GM19238 (cell line): ENCODE results near the gene PCDHGA8.
A peak's percentile ranks its signal among the peaks of the same experiment; 100 is the strongest.
"Not testable (repeated sequence)": the region's sequence is repeated elsewhere in the genome, so short reads cannot be mapped to it uniquely, and the experiment has no call there.

Source experiments
- DNase-seq: peaks from one replicate; pipeline ENCODE4 v3.0.0; 2011; ENCODE audit warnings: low spot score; ENCODE audit not compliant: insufficient read length

PCDHGA8 gene

DNA sequence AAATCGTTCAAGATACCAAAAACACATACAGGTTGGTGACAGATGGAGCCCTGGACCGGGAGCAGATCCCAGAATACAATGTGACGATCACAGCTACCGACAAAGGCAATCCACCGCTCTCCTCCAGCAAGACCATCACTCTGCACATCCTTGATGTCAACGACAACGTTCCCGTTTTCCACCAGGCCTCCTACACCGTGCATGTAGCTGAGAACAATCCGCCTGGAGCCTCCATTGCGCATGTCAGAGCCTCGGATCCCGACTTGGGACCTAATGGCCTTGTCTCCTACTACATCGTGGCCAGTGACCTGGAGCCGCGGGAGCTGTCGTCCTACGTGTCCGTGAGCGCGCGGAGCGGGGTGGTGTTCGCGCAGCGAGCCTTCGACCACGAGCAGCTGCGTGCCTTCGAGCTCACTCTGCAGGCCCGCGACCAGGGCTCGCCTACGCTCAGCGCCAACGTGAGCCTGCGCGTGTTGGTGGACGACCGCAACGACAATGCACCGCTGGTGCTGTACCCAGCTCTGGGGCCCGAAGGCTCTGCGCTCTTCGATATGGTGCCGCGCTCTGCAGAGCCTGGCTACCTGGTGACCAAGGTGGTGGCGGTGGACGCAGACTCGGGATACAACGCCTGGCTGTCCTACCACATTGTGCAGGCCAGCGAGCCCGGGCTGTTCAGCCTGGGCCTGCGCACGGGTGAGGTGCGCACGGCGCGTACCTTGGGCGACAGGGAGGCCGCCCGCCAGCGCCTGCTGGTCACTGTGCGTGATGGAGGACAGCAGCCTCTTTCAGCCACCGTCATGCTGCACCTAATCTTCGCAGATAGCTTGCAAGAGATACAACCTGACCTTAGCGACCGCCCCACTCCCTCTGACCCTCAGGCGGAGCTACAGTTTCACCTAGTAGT, 20.6 kb upstream of the PCDHGA8 start:
- no peak for DNase-seq

DNA sequence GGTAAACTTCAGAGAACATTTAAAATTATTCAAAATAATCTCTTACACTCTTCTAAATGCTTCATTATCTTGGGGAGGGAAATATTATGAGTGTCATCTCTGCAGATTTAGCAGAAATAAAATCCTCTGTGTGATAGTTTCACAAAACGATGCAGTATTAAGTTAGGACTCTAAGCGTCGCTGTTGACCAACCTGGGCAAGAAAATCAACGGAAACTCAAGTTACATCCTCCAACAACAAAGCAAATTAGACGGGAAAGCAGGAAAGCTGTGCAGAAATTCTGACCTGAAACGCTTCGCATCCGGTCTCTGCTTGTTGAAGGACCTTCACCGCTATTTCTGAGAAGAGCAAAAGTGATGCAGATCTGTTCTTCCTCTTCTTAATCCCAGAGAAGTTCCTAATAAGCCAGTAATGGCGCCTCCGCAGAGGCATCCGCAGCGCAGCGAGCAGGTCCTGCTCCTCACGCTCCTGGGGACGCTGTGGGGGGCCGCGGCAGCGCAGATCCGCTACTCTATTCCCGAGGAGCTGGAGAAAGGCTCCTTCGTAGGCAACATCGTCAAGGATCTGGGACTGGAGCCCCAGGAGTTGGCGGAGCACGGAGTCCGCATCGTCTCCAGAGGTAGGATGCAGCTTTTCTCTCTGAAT, 18.6 kb upstream of the PCDHGA8 start, which contains the start of gene PCDHGA6:
Gene PCDHGA6 (plus strand): TSS at position 219 of the 645 bp plus-strand sequence. CDS start 193 bp downstream, at position 412.
- no peak for DNase-seq

DNA sequence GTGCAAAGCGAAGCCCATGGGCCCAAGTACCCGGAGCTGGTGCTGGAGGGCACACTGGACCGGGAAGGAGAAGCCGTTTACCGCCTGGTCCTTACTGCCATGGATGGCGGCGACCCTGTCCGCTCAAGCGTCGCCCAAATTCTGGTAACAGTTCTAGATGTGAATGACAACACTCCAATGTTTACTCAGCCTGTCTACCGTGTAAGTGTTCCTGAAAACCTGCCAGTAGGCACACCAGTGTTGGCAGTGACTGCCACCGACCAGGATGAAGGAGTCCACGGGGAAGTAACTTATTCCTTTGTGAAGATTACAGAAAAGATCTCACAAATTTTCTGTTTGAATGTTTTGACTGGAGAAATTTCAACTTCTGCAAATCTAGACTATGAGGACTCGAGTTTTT, 17.8 kb upstream of the PCDHGA8 start:
- DNase-seq = no peak

DNA sequence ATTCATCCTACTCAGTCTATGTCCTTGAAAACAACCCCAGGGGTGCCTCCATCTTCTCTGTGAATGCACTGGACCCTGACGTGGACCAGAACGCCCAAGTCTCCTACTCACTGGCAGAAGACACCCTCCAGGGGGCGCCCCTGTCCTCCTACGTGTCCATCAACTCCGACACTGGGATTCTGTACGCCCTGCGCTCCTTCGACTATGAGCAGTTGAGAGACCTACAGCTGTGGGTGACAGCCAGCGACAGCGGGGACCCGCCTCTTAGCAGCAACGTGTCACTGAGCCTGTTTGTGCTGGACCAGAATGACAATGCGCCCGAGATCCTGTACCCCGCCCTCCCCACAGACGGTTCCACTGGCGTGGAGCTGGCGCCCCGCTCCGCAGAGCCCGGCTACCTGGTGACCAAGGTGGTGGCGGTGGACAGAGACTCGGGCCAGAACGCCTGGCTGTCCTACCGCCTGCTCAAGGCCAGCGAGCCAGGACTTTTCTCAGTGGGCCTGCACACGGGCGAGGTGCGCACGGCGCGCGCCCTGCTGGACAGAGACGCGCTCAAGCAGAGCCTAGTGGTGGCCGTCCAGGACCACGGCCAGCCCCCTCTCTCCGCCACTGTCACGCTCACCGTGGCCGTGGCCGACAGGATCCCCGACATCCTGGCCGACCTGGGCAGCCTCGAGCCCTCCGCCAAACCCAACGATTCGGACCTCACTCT, 16.8 kb upstream of the PCDHGA8 start:
- not testable (repeated sequence) for DNase-seq

DNA sequence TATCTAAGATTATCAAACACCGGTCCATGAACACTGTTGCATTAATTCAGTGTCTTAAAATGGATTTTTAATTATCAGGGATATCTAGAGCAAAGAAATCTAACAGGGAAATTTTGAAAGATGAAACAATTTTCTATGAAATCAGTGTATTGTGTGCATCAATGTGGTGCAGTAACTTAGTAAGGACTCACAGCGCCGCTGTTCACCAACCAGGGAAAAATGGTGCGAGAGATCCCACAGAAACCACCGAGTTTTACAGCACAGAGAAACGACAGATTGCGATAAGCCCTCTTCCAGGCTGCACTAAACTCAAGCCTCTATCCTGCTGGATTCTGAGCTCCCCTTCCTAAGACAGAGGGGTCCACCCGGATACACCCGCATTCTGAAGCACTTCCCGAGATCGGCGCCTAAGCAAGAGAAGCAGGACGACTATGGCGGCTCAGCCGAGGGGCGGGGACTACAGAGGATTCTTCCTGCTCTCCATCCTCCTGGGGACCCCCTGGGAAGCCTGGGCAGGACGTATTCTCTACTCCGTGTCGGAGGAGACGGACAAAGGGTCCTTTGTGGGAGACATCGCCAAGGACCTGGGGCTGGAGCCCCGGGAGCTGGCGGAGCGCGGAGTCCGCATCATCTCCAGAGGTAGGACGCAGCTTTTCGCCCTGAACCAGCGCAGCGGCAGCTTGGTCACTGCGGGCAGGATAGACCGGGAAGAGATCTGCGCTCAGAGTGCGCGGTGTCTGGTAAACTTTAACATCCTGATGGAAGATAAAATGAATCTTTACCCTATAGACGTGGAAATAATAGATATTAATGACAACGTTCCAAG, 9.8 kb upstream of the PCDHGA8 start, which contains the start of gene PCDHGA7:
Gene PCDHGA7 (plus strand): TSS at position 274 of the 826 bp plus-strand sequence. CDS start 158 bp downstream, at position 432.
- no peak for DNase-seq

DNA sequence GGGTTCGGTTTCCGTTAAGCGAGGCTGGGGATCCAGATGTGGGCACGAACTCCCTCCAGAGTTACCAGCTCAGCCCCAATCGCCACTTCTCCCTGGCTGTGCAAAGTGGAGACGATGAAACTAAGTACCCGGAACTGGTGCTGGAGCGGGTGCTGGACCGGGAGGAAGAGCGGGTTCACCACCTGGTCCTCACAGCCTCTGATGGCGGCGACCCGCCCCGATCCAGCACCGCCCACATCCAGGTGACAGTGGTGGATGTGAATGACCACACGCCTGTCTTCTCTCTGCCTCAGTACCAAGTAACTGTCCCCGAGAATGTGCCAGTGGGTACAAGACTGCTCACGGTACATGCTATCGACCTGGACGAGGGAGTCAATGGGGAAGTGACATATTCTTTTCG, 9.1 kb upstream of the PCDHGA8 start:
- DNase-seq = no peak

DNA sequence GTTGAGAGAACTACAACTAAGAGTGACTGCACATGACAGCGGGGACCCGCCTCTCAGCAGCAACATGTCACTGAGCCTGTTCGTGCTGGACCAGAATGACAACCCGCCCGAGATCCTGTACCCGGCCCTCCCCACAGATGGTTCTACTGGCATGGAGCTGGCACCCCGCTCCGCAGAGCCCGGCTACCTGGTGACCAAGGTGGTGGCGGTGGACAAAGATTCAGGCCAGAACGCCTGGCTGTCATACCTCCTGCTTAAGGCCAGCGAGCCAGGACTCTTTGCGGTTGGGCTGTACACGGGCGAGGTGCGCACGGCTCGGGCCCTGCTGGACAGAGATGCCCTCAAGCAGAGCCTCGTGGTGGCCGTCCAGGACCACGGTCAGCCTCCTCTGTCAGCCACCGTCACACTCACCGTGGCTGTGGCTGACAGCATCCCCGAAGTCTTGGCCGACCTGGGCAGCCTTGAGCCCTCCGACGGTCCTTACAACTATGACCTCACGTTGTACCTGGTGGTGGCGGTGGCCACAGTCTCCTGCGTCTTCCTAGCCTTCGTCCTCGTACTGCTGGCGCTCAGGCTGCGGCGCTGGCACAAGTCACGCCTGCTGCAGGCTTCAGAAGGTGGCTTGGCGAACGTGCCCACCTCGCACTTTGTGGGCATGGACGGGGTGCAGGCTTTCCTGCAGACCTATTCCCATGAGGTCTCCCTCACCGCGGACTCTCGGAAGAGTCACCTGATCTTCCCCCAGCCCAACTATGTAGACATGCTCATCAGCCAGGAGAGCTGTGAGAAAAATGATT, 7.8 kb upstream of the PCDHGA8 start:
- no peak for DNase-seq

DNA sequence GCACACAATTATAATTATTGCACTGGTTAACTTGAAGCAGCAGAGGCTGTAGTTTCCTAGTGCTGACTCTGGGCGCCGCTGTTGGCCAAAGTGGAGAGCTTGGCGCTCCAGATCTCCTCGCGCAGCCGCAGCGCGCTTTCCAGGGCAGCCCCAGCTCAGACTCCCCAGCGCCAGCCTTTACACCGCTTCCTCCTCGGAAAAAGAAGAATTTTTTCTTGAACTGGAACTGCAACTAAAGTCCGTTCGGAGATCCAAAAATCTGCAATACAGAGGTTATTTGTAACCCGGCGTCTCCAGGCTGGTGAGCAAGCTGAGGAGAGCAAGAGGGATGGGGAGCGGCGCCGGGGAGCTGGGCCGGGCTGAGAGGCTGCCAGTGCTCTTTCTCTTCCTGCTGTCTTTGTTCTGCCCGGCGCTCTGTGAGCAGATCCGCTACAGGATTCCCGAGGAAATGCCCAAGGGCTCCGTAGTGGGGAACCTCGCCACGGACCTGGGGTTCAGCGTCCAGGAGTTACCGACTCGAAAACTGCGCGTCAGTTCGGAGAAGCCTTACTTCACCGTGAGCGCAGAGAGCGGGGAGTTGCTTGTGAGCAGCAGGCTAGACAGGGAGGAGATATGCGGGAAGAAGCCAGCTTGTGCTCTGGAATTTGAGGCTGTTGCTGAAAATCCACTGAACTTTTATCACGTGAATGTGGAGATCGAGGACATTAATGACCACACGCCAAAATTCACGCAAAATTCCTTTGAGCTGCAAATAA, 4.7 kb upstream of the PCDHGA8 start, which contains the start of gene PCDHGB4:
Gene PCDHGB4 (plus strand): TSS at position 142 of the 755 bp plus-strand sequence. CDS start 187 bp downstream, at position 329.
- DNase-seq = not testable (repeated sequence)

DNA sequence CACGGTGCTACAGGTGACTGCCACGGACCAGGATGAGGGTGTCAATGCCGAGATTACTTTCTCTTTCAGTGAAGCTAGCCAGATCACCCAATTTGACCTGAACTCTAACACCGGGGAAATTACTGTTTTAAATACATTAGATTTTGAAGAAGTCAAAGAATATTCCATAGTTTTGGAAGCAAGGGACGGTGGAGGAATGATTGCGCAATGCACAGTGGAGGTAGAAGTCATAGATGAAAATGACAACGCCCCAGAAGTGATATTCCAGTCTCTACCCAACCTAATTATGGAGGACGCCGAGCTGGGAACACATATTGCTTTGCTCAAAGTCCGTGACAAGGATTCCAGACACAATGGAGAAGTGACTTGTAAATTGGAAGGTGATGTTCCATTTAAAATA, 3.8 kb upstream of the PCDHGA8 start:
- no peak for DNase-seq

DNA sequence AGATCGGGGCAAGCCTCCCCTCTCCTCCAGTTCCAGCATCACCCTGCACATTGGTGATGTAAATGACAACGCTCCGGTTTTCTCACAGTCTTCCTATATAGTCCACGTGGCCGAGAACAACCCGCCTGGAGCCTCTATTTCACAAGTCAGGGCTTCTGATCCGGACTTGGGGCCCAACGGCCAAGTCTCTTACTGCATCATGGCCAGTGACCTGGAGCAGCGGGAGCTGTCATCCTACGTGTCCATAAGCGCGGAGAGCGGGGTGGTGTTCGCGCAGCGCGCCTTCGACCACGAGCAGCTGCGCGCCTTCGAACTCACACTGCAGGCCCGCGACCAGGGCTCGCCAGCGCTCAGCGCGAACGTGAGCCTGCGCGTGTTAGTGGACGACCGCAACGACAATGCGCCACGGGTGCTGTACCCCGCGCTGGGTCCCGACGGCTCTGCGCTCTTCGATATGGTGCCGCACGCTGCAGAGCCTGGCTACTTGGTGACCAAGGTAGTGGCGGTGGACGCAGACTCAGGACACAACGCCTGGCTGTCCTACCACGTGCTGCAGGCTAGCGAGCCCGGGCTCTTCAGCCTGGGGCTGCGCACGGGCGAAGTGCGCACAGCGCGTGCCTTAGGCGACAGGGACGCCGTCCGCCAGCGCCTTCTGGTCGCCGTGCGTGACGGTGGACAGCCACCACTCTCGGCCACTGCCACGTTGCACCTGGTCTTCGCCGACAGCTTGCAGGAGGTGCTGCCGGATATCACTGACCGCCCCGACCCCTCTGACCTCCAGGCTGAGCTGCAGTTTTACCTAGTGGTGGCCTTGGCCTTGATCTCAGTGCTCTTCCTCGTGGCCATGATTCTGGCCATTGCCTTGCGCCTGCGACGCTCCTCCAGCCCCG, 3.0 kb upstream of the PCDHGA8 start:
- no peak for DNase-seq

DNA sequence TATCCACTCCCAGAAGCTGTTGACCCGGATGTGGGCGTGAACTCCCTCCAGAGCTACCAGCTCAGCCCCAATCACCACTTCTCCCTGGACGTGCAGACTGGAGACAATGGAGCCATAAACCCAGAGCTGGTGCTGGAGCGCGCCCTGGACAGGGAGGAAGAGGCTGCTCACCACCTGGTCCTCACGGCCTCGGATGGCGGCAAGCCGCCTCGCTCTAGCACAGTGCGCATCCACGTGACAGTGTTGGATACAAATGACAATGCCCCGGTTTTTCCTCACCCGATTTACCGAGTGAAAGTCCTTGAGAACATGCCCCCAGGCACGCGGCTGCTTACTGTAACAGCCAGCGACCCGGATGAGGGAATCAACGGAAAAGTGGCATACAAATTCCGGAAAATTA, 834 bp downstream of the PCDHGA8 start:
- no peak for DNase-seq

DNA sequence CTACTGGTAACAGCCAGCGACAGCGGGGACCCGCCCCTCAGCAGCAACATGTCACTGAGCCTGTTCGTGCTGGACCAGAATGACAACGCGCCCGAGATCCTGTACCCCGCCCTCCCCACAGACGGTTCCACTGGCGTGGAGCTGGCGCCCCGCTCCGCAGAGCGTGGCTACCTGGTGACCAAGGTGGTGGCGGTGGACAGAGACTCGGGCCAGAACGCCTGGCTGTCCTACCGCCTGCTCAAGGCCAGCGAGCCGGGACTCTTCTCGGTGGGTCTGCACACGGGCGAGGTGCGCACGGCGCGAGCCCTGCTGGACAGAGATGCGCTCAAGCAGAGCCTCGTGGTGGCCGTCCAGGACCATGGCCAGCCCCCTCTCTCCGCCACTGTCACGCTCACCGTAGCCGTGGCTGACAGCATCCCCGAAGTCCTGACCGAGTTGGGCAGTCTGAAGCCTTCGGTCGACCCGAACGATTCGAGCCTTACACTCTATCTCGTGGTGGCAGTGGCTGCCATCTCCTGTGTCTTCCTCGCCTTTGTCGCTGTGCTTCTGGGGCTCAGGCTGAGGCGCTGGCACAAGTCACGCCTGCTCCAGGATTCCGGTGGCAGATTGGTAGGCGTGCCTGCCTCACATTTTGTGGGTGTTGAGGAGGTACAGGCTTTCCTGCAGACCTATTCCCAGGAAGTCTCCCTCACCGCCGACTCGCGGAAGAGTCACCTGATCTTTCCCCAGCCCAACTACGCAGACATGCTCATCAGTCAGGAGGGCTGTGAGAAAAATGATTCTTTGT, 2.2 kb downstream of the PCDHGA8 start:
- DNase-seq = not testable (repeated sequence)

DNA sequence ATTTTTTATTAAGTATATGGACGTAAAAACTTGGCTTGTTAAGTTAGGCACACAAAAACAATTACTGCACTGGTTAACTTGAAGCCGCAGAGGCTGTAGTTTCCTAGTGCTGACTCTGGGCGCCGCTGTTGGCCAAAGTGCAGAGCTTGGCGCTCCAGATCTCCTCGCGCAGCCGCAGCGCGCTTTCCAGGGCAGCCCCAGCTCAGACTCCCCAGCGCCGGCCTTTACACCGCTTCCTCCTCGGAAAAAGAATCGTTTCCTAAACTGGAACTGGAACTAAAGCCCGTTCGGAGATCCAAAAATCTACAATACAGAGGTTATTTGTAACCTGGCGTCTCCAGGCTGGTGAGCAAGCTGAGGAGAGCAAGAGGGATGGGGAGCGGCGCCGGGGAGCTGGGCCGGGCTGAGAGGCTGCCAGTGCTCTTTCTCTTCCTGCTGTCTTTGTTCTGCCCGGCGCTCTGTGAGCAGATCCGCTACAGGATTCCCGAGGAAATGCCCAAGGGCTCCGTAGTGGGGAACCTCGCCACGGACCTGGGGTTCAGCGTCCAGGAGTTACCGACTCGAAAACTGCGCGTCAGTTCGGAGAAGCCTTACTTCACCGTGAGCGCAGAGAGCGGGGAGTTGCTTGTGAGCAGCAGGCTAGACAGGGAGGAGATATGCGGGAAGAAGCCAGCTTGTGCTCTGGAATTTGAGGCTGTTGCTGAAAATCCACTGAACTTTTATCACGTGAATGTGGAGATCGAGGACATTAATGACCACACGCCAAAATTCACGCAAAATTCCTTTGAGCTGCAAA, 5.5 kb downstream of the PCDHGA8 start, which contains the start of gene PCDHGB5:
Gene PCDHGB5 (plus strand): TSS at position 192 of the 796 bp plus-strand sequence. CDS start 181 bp downstream, at position 373.
- DNase-seq = peak; percentile 23

DNA sequence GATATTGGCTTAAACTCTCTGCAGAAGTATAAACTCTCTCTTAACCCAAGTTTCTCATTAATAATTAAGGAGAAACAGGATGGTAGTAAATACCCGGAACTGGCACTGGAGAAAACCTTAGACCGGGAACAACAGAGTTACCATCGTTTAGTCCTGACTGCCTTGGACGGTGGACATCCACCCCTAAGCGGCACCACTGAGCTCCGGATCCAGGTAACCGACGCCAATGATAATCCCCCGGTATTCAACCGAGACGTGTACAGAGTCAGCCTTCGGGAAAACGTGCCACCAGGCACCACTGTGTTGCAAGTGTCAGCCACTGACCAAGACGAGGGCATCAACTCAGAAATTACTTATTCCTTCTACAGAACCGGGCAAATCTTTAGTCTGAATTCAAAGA, 6.2 kb downstream of the PCDHGA8 start:
- no peak for DNase-seq

DNA sequence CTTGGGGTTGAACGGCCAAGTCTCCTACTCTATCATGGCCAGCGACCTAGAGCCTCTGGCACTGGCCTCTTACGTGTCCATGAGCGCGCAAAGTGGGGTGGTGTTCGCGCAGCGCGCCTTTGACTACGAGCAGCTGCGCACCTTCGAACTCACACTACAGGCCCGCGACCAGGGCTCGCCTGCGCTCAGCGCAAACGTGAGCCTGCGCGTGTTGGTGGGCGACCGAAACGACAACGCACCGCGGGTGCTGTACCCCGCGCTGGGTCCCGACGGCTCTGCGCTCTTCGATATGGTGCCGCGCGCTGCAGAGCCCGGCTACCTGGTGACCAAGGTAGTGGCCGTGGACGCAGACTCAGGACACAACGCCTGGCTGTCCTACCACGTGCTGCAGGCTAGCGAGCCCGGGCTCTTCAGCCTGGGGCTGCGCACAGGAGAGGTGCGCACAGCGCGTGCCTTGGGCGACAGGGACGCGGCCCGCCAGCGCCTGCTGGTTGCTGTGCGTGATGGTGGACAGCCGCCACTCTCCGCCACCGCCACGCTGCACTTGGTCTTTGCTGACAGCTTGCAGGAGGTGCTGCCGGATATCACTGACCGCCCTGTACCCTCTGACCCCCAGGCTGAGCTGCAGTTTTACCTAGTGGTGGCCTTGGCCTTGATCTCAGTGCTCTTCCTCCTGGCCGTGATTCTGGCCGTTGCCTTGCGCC, 7.3 kb downstream of the PCDHGA8 start:
- DNase-seq = no peak
